ENCODE measurements around the gene ARMH3. TPM values are rescaled to one million over a fixed set of nuclear protein-coding genes. Genes with fewer than 3 reads are reported as not detected.
"Not testable (repeated sequence)": the region's sequence is repeated elsewhere in the genome, so short reads cannot be mapped to it uniquely, and the experiment has no call there.

The ARMH3 gene
- total RNA-seq, 5 donors from 2014 or later (not counting 1 experiment from before 2014, with no cell fraction given) = 26.4 to 30.0 (median 27.2) TPM

- H3K4me1 Mint-ChIP-seq; POLR2A ChIA-PET; H3K27me3 Mint-ChIP-seq; H3K9me3 Mint-ChIP-seq; H3K27me3 ChIP-seq (replicated peaks in 1 of 2; ENCODE audit: control insufficient read depth in 2 of 2, extremely low read depth in 1 of 2, insufficient read depth in 2 of 2, low read length in 1 of 2); H3K4me3 ChIP-seq (ENCODE audit: control insufficient read depth in 1 of 2, extremely low read depth in 1 of 2, low read length in 1 of 2); H3K27ac Mint-ChIP-seq; CTCF ChIA-PET; H3K27ac ChIP-seq (ENCODE audit: low read length); H3K4me1 ChIP-seq (ENCODE audit: control insufficient read depth in 1 of 2, extremely low read depth in 1 of 2, insufficient read depth in 2 of 2, low read length in 2 of 2); H3K4me3 Mint-ChIP-seq; DNase-seq; H3K9me3 ChIP-seq; ATAC-seq (replicated peaks in 1 of 4): not testable (repeated sequence)
- peaks cover 23 to 40% of the 10 kb centered on the region in 2 donors for H3K36me3 ChIP-seq (ENCODE audit: control insufficient read depth in 2 of 2, extremely low read depth in 1 of 2, insufficient read depth in 1 of 2, low read length in 1 of 2)
- over 99% methylated on average over 17 of the region's 33 CpGs for WGBS (ENCODE audit: insufficient coverage)
- peaks cover 33% of the 10 kb centered on the region for H3K36me3 Mint-ChIP-seq
Observed at GRCh38 chr10:102035807-102036206, 20.2 kb downstream of the ARMH3 start.

- DNase-seq (no peak), ATAC-seq (replicated peaks in 1 of 4) (no peak)
- WGBS (ENCODE audit: insufficient coverage) = 100% methylated on average over 1 of the region's 2 CpGs
- no peak overlapping the region for H3K4me3 ChIP-seq (ENCODE audit: control insufficient read depth in 1 of 2, extremely low read depth in 1 of 2, low read length in 1 of 2)
- Mint-ChIP-seq H3K27ac (no peak overlapping the region), H3K36me3 (peaks cover 38% of the 10 kb centered on the region), H3K4me1 (no peaks in the 10 kb centered on the region), H3K27me3 (no peaks in the 10 kb centered on the region), H3K9me3 (no peaks in the 10 kb centered on the region), H3K4me3 (no peak overlapping the region)
- ChIA-PET CTCF (no interaction called here), POLR2A (no interaction called here)
- H3K27me3 ChIP-seq (replicated peaks in 1 of 2; ENCODE audit: control insufficient read depth in 2 of 2, extremely low read depth in 1 of 2, insufficient read depth in 2 of 2, low read length in 1 of 2) = no peaks in the 10 kb centered on the region
- H3K27ac ChIP-seq (ENCODE audit: low read length) = no peak overlapping the region
- H3K9me3 ChIP-seq = no peaks in the 10 kb centered on the region
- no peaks in the 10 kb centered on the region for H3K4me1 ChIP-seq (ENCODE audit: control insufficient read depth in 1 of 2, extremely low read depth in 1 of 2, insufficient read depth in 2 of 2, low read length in 2 of 2)
- H3K36me3 ChIP-seq (ENCODE audit: control insufficient read depth in 2 of 2, extremely low read depth in 1 of 2, insufficient read depth in 1 of 2, low read length in 1 of 2) = peaks cover 28 to 46% of the 10 kb centered on the region in 2 donors
Observed at GRCh38 chr10:102033787-102034186, 22.2 kb downstream of the ARMH3 start.

GRCh38 chr10:102027261-102027660, 28.7 kb downstream of the ARMH3 start:
- H3K4me1 Mint-ChIP-seq = no peaks in the 10 kb centered on the region
- DNase-seq (no peak), ATAC-seq (replicated peaks in 1 of 4) (no peak)
- no peaks in the 10 kb centered on the region for H3K9me3 Mint-ChIP-seq
- Histone ChIP-seq H3K9me3 (no peaks in the 10 kb centered on the region), H3K4me3 (ENCODE audit: control insufficient read depth in 1 of 2, extremely low read depth in 1 of 2, low read length in 1 of 2) (no peak overlapping the region), H3K36me3 (ENCODE audit: control insufficient read depth in 2 of 2, extremely low read depth in 1 of 2, insufficient read depth in 1 of 2, low read length in 1 of 2) (peaks cover 23 to 66% of the 10 kb centered on the region in 2 donors), H3K27ac (ENCODE audit: low read length) (no peak overlapping the region), H3K4me1 (ENCODE audit: control insufficient read depth in 1 of 2, extremely low read depth in 1 of 2, insufficient read depth in 2 of 2, low read length in 2 of 2) (no peaks in the 10 kb centered on the region), H3K27me3 (replicated peaks in 1 of 2; ENCODE audit: control insufficient read depth in 2 of 2, extremely low read depth in 1 of 2, insufficient read depth in 2 of 2, low read length in 1 of 2) (no peaks in the 10 kb centered on the region)
- no peaks in the 10 kb centered on the region for H3K27me3 Mint-ChIP-seq
- H3K4me3 Mint-ChIP-seq = no peak overlapping the region
- H3K36me3 Mint-ChIP-seq = peaks cover 52% of the 10 kb centered on the region
- no peak overlapping the region for H3K27ac Mint-ChIP-seq
- ChIA-PET POLR2A (no interaction called here), CTCF (interaction anchor here in 1 of 2 donors (1.2 kb wide), 1 partner anchor 16 kb away, joined by 4 read pairs; no protein-coding TSS in a partner anchor)
- 100% methylated on average over 1 of the region's 2 CpGs for WGBS (ENCODE audit: insufficient coverage)

- ChIA-PET POLR2A (no interaction called here), CTCF (no interaction called here)
- Histone ChIP-seq H3K27me3 (replicated peaks in 1 of 2; ENCODE audit: control insufficient read depth in 2 of 2, extremely low read depth in 1 of 2, insufficient read depth in 2 of 2, low read length in 1 of 2) (no peaks in the 10 kb centered on the region), H3K9me3 (no peaks in the 10 kb centered on the region), H3K36me3 (ENCODE audit: control insufficient read depth in 2 of 2, extremely low read depth in 1 of 2, insufficient read depth in 1 of 2, low read length in 1 of 2) (peaks cover 7 to 53% of the 10 kb centered on the region in 2 donors), H3K4me1 (ENCODE audit: control insufficient read depth in 1 of 2, extremely low read depth in 1 of 2, insufficient read depth in 2 of 2, low read length in 2 of 2) (peaks cover 0 to 4% of the 10 kb centered on the region in 2 experiments), H3K4me3 (ENCODE audit: control insufficient read depth in 1 of 2, extremely low read depth in 1 of 2, low read length in 1 of 2) (no peak overlapping the region), H3K27ac (ENCODE audit: low read length) (no peak overlapping the region)
- Mint-ChIP-seq H3K4me1 (peaks cover 0 to 1% (median 1%) of the 10 kb centered on the region in 3 donors), H3K27me3 (no peaks in the 10 kb centered on the region), H3K4me3 (no peak overlapping the region), H3K9me3 (no peaks in the 10 kb centered on the region), H3K36me3 (peaks cover 48% of the 10 kb centered on the region), H3K27ac (no peak overlapping the region)
- WGBS (ENCODE audit: insufficient coverage) = no CpG with 5 or more reads among the region's 3 CpGs
- no peak for ATAC-seq (replicated peaks in 1 of 4)
- DNase-seq = no peak
Observed at GRCh38 chr10:102024799-102025198, 31.2 kb downstream of the ARMH3 start.

GRCh38 chr10:102020938-102021337, 35.0 kb downstream of the ARMH3 start:
- Mint-ChIP-seq H3K27me3 (no peaks in the 10 kb centered on the region), H3K36me3 (peaks cover 36% of the 10 kb centered on the region), H3K27ac (no peak overlapping the region), H3K4me1 (peaks cover 0 to 1% (median 1%) of the 10 kb centered on the region in 3 donors), H3K9me3 (no peaks in the 10 kb centered on the region), H3K4me3 (no peak overlapping the region)
- H3K27me3 ChIP-seq (replicated peaks in 1 of 2; ENCODE audit: control insufficient read depth in 2 of 2, extremely low read depth in 1 of 2, insufficient read depth in 2 of 2, low read length in 1 of 2) = no peaks in the 10 kb centered on the region
- 100% methylated on average over 1 of the region's 2 CpGs for WGBS (ENCODE audit: insufficient coverage)
- no peak overlapping the region for H3K4me3 ChIP-seq (ENCODE audit: control insufficient read depth in 1 of 2, extremely low read depth in 1 of 2, low read length in 1 of 2)
- ChIA-PET CTCF (no interaction called here), POLR2A (interaction anchor here in 1 of 2 donors (0.6 kb wide), 1 partner anchor 10 kb away, joined by 3 read pairs; no protein-coding TSS in a partner anchor)
- H3K36me3 ChIP-seq (ENCODE audit: control insufficient read depth in 2 of 2, extremely low read depth in 1 of 2, insufficient read depth in 1 of 2, low read length in 1 of 2) = peaks cover 7 to 50% of the 10 kb centered on the region in 2 donors
- ATAC-seq (replicated peaks in 1 of 4) (no peak), DNase-seq (peak in 1 of 35 experiments; percentile 3)
- H3K27ac ChIP-seq (ENCODE audit: low read length) = no peak overlapping the region
- H3K9me3 ChIP-seq = no peaks in the 10 kb centered on the region
- H3K4me1 ChIP-seq (ENCODE audit: control insufficient read depth in 1 of 2, extremely low read depth in 1 of 2, insufficient read depth in 2 of 2, low read length in 2 of 2) = peaks cover 0 to 4% of the 10 kb centered on the region in 2 experiments

- peaks cover 0 to 4% of the 10 kb centered on the region in 2 experiments for H3K4me1 ChIP-seq (ENCODE audit: control insufficient read depth in 1 of 2, extremely low read depth in 1 of 2, insufficient read depth in 2 of 2, low read length in 2 of 2)
- H3K36me3 ChIP-seq (ENCODE audit: control insufficient read depth in 2 of 2, extremely low read depth in 1 of 2, insufficient read depth in 1 of 2, low read length in 1 of 2) = peaks cover 8 to 54% of the 10 kb centered on the region in 2 donors
- no peaks in the 10 kb centered on the region for H3K27me3 ChIP-seq (replicated peaks in 1 of 2; ENCODE audit: control insufficient read depth in 2 of 2, extremely low read depth in 1 of 2, insufficient read depth in 2 of 2, low read length in 1 of 2)
- no peak for ATAC-seq (replicated peaks in 1 of 4)
- no peaks in the 10 kb centered on the region for H3K9me3 ChIP-seq
- no peaks in the 10 kb centered on the region for H3K9me3 Mint-ChIP-seq
- H3K36me3 Mint-ChIP-seq = peaks cover 35% of the 10 kb centered on the region
- ChIA-PET CTCF (interaction anchor here in 1 of 2 donors (0.6 kb wide), 1 partner anchor 434 kb away, joined by 6 read pairs; the partner anchor contains the start of gene C10orf95), POLR2A (interaction anchor here (0.5 to 0.6 kb wide), 2 partner anchors 156 to 1351 kb away, joined by 4 to 6 read pairs; no protein-coding TSS in a partner anchor)
- H3K4me1 Mint-ChIP-seq = peaks cover 0 to 1% (median 1%) of the 10 kb centered on the region in 3 donors
- no peak overlapping the region for H3K4me3 ChIP-seq (ENCODE audit: control insufficient read depth in 1 of 2, extremely low read depth in 1 of 2, low read length in 1 of 2)
- no peaks in the 10 kb centered on the region for H3K27me3 Mint-ChIP-seq
- H3K27ac ChIP-seq (ENCODE audit: low read length) = no peak overlapping the region
- 83% methylated on average over 2 of the region's 2 CpGs for WGBS (ENCODE audit: insufficient coverage)
- no peak overlapping the region for H3K4me3 Mint-ChIP-seq
- peak overlapping the region in 1 of 2 donors; percentile 63 for H3K27ac Mint-ChIP-seq
- no peak for DNase-seq
Observed at GRCh38 chr10:102017295-102017694, 38.7 kb downstream of the ARMH3 start.
